ENCODE results near the gene QDPR.

Gene QDPR

GRCh38 chr4:17437396-17437795 lies 74.5 kb downstream of the QDPR start:
- TF ChIP-seq CTCF (IDR thresholded peaks at IDR 0.05; ENCODE audit: low read depth, low read length, missing control alignments) = no peak
- H3K4me3 ChIP-seq (replicated peaks; ENCODE audit: low read depth, low read length) = no peak overlapping the region
- no peak for DNase-seq (ENCODE audit: extremely low read depth, low read depth)

DNA sequence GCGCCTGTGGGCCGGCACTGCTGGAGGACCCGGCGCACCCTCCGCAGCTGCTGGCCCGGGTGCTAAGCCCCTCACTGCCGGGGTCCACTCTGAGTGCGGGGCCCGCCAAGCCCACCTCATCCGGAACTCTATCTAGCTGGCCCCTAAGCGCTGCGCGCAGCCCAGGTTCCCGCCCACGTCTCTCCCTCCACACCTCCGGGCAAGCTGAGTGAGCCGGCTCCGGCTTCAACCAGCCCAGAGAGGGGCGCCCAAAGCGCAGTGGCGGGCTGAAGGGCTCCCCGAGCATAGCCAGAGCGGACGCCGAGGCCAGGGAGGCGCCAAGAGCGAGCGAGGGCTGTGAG lies 75.2 kb downstream of the QDPR start:
- H3K4me3 ChIP-seq (replicated peaks; ENCODE audit: low read depth, low read length) = no peak overlapping the region
- no peak for DNase-seq (ENCODE audit: extremely low read depth, low read depth)
- TF ChIP-seq CTCF (IDR thresholded peaks at IDR 0.05; ENCODE audit: low read depth, low read length, missing control alignments) = no peak

Data from HFF-Myc (cell line).